ENCODE measurements around the gene ADCY3.
"Not testable (repeated sequence)": the region's sequence is repeated elsewhere in the genome, so short reads cannot be mapped to it uniquely, and the experiment has no call there.

The ADCY3 gene

GRCh38 chr2:24837996-24838513, 82.0 kb downstream of the ADCY3 start:
- TF ChIP-seq CTCF (IDR thresholded peaks at IDR 0.05) (no peak), ZFX (IDR thresholded peaks at IDR 0.05; ENCODE audit: borderline replicate concordance) (no peak)

GRCh38 chr2:24836706-24837105, 83.3 kb downstream of the ADCY3 start:
- H3K27ac ChIP-seq = no peak overlapping the region
- TF ChIP-seq CTCF (IDR thresholded peaks at IDR 0.05) (no peak), ZFX (IDR thresholded peaks at IDR 0.05; ENCODE audit: borderline replicate concordance) (no peak)

More at GRCh38 chr2:24837996-24838513, 82.0 kb downstream of the ADCY3 start:
- H3K27ac ChIP-seq = no peak overlapping the region

GRCh38 chr2:24836206-24836605, 83.8 kb downstream of the ADCY3 start:
- TF ChIP-seq ZFX (IDR thresholded peaks at IDR 0.05; ENCODE audit: borderline replicate concordance) = no peak
- TF ChIP-seq CTCF (IDR thresholded peaks at IDR 0.05) = no peak

GRCh38 chr2:24835411-24835810, 84.6 kb downstream of the ADCY3 start:
- not testable (repeated sequence) for H3K27ac ChIP-seq

More at GRCh38 chr2:24836206-24836605, 83.8 kb downstream of the ADCY3 start:
- no peak overlapping the region for H3K27ac ChIP-seq

- TF ChIP-seq CTCF (IDR thresholded peaks at IDR 0.05) = no peak
- TF ChIP-seq ZFX (IDR thresholded peaks at IDR 0.05; ENCODE audit: borderline replicate concordance) = no peak
- H3K27ac ChIP-seq = no peak overlapping the region
Measured at GRCh38 chr2:24834733-24835395, 85.2 kb downstream of the ADCY3 start.

GRCh38 chr2:24833821-24834732, 86.0 kb downstream of the ADCY3 start:
- TF ChIP-seq ZFX (IDR thresholded peaks at IDR 0.05; ENCODE audit: borderline replicate concordance) = no peak
- no peak overlapping the region for H3K27ac ChIP-seq

- H3K27ac ChIP-seq = no peak overlapping the region
- no peak for TF ChIP-seq CTCF (IDR thresholded peaks at IDR 0.05)
- no peak for TF ChIP-seq ZFX (IDR thresholded peaks at IDR 0.05; ENCODE audit: borderline replicate concordance)
Measured at GRCh38 chr2:24832931-24833701, 86.9 kb downstream of the ADCY3 start.
